PFSK-1 (cell line): ENCODE data around the gene FBXO10.

Source experiments
- FOXP2 ChIP-seq: optimal IDR thresholded peaks from 2 replicates; pipeline ENCODE3; 2011; ENCODE audit warnings: borderline replicate concordance, control low read depth, inconsistent platforms; ENCODE audit not compliant: insufficient read depth; ENCODE audit errors: extremely low read length, extremely low read depth
- POLR2AphosphoS5 ChIP-seq: IDR thresholded peaks from 2 replicates; pipeline ENCODE4 v1.6.1; 2012; ENCODE audit warnings: low read depth, mild to moderate bottlenecking, control low read depth, low read length, moderate library complexity
- REST ChIP-seq, 2 experiments: IDR thresholded peaks; 2 replicates each; pipeline versions ENCODE4 v1.6.1 to v1.8.0; 2011 to 2012; ENCODE audit warnings: low read depth in 2 of 2, low read length in 2 of 2, control low read depth in 1 of 2, inconsistent platforms in 1 of 2, mild to moderate bottlenecking in 1 of 2, moderate library complexity in 1 of 2; ENCODE audit not compliant: insufficient read depth in 1 of 2
- SIN3A ChIP-seq: IDR thresholded peaks from 2 replicates; pipeline ENCODE4 v1.6.1; 2012; ENCODE audit warnings: mild to moderate bottlenecking, low read length, moderate library complexity, borderline replicate concordance; ENCODE audit not compliant: insufficient read depth
- TAF1 ChIP-seq: IDR thresholded peaks from 2 replicates; pipeline ENCODE4 v1.6.1; 2012; ENCODE audit warnings: low read length, control low read depth, borderline replicate concordance; ENCODE audit not compliant: insufficient read depth

- TF ChIP-seq POLR2AphosphoS5 (no peak), REST (IDR thresholded peaks at IDR 0.05; ENCODE audit: insufficient read depth in 1 of 2, low read depth in 2 of 2, low read length in 2 of 2) (no peak), TAF1 (no peak), SIN3A (no peak), FOXP2 (no peak)
Observed at GRCh38 chr9:37471942-37472684, 104.1 kb downstream of the FBXO10 start.
